GM10248 (cell line): Measurements from ENCODE around the gene PCDH1.

ENCODE experiments used
- CTCF ChIA-PET: fragments of 300-600 bp; sonication (Branson Sonifier 250); formaldehyde crosslinking; extraction: SDS; loops from one replicate; lab custom pipeline; 2021; ENCODE audit warnings: antibody characterized with exemption; lab: Yijun Ruan, JAX
- POLR2A ChIA-PET: fragments of 350-650 bp; sonication (Branson Sonifier 250); formaldehyde crosslinking; extraction: SDS; loops from one replicate; lab custom pipeline; 2020; ENCODE audit warnings: antibody characterized with exemption; lab: Yijun Ruan, JAX
- DNase-seq: peaks from one replicate; pipeline ENCODE4 v3.0.0; 2012; ENCODE audit errors: extremely low spot score
- CTCF ChIP-seq: IDR thresholded peaks from 2 replicates; pipeline ENCODE4 v1.5.1; 2012; ENCODE audit warnings: mild to moderate bottlenecking, low read depth; ENCODE audit errors: extremely low read depth, missing control alignments, control extremely low read depth

The PCDH1 gene

GRCh38 chr5:141807329-141807728, 70.9 kb downstream of the PCDH1 start:
- DNase-seq = no peak
- ChIA-PET POLR2A (interaction anchor here (0.6 kb wide), 1 partner anchor 42 kb away, joined by 3 read pairs; no protein-coding TSS in a partner anchor), CTCF (interaction anchor here (1.2 to 2.4 kb wide), 3 partner anchors 26 to 142 kb away, joined by 3 to 12 read pairs (median 3); no protein-coding TSS in a partner anchor)
- TF ChIP-seq CTCF = no peak

GRCh38 chr5:141806626-141807025, 71.6 kb downstream of the PCDH1 start:
- no peak for DNase-seq
- TF ChIP-seq CTCF = no peak
- ChIA-PET CTCF (interaction anchor here (0.7 to 1.7 kb wide), 3 partner anchors 9 to 142 kb away, joined by 3 to 4 read pairs (median 3); no protein-coding TSS in a partner anchor), POLR2A (no interaction called here)

- ChIA-PET CTCF (interaction anchor here (0.7 to 1.5 kb wide), 4 partner anchors 8 to 104 kb away, joined by 3 to 4 read pairs (median 3); no protein-coding TSS in a partner anchor), POLR2A (no interaction called here)
- DNase-seq = no peak
- no peak for TF ChIP-seq CTCF
Measured at GRCh38 chr5:141805874-141806595, 72.2 kb downstream of the PCDH1 start.

GRCh38 chr5:141804475-141804874, 73.7 kb downstream of the PCDH1 start:
- ChIA-PET CTCF (interaction anchor here (1.4 kb wide), 1 partner anchor 113 kb away, joined by 5 read pairs; no protein-coding TSS in a partner anchor), POLR2A (no interaction called here)
- DNase-seq = no peak
- no peak for TF ChIP-seq CTCF
